Neural crest cell (in vitro differentiated cells): ENCODE data around the gene TXNRD1. TPM values are rescaled to one million over a fixed set of nuclear protein-coding genes. Genes with fewer than 3 reads are reported as not detected.

ENCODE experiments used
- DNase-seq: peaks from one replicate; pipeline ENCODE4 v3.0.0; 2021; ENCODE audit warnings: low read depth, mixed read lengths, low spot score
- H3K27ac Mint-ChIP-seq: one replicate; pipeline ENCODE4 v1.8.0; 2021; ENCODE audit warnings: mild to moderate bottlenecking, mixed read lengths; ENCODE audit not compliant: unreplicated experiment
- H3K27me3 Mint-ChIP-seq: 2 replicates; pipeline ENCODE4 v1.8.0; 2021; ENCODE audit warnings: low read depth, mild to moderate bottlenecking, mixed read lengths
- H3K36me3 Mint-ChIP-seq: 2 replicates; pipeline ENCODE4 v1.8.0; 2021; ENCODE audit warnings: low read depth, mild to moderate bottlenecking, mixed read lengths
- H3K4me1 Mint-ChIP-seq: 2 replicates; pipeline ENCODE4 v1.8.0; 2021; ENCODE audit warnings: mixed read lengths
- H3K4me3 Mint-ChIP-seq: one replicate; pipeline ENCODE4 v1.8.0; 2021; ENCODE audit warnings: mild to moderate bottlenecking, mixed read lengths
- H3K9me3 Mint-ChIP-seq: 2 replicates; pipeline ENCODE4 v1.8.0; 2021; ENCODE audit warnings: mixed read lengths
- total RNA-seq: library from RNA; stranded (reverse); gene quantifications from 2 replicates; pipeline ENCODE4 v1.2.1, GENCODE V29; 2021
- TF ChIP-seq, protein P1 (sequence below): fragments of 200-600 bp; sonication (generic); conservative IDR thresholded peaks from 2 replicates; pipeline ENCODE4 v1.5.0; 2021; ENCODE audit warnings: antibody characterized with exemption, mild to moderate bottlenecking

The TXNRD1 gene
- total RNA-seq, 1 donor from 2014 or later, result 105 TPM

DNA sequence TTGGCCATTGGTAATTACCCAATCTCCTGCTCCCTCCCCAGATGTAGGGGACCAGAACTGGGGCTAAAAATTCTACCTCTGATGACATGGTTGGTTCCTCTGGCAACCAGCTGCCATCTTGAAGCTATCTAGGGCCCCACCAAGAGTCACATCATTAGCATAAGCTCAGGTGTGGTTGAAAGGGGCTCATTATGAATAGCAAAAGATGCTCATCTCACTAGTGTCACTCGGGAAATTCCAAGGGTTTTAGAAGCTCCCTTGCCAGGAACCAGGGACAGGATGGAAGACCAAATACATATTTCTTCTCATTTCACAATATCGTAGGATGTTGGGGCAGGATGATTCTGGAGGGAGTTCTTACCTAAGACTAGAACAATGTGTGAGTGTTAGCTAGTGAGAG lies 126.6 kb downstream of the TXNRD1 start:
- H3K9me3 Mint-ChIP-seq, result no peaks in the 10 kb centered on the region
- no peak overlapping the region for H3K4me3 Mint-ChIP-seq
- H3K36me3 Mint-ChIP-seq, result peaks cover 8% of the 10 kb centered on the region

DNA sequence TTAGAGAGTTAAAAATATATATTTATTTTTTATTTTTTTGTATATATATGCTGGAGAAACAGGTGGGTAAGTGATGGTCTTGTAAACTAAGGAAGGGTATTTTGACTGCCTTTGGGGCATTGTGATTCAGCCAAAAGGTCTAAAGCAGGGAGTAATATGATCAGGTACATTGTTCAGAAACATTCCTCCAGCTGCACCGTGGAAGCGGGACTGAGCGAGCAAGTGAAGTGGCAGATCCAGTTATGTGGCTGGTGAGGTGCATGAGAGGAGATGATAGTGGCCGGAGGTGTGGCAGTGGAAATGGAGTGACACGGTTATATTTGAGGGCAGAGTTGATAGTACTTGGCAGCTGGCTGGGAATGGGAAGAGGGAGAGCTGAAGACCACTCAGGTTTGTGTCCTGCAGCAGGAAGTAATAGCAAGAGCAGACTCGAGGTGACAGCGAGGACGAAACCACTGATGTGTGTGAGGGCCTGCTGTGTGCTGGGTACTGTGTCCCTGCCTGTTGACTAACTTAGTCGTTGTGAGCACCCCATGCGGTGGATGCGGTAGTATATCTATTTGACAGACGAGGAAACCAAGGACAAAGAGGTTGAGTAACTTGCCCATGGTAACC lies 127.2 kb downstream of the TXNRD1 start:
- DNase-seq, result no peak
- TF ChIP-seq, protein P1, sequence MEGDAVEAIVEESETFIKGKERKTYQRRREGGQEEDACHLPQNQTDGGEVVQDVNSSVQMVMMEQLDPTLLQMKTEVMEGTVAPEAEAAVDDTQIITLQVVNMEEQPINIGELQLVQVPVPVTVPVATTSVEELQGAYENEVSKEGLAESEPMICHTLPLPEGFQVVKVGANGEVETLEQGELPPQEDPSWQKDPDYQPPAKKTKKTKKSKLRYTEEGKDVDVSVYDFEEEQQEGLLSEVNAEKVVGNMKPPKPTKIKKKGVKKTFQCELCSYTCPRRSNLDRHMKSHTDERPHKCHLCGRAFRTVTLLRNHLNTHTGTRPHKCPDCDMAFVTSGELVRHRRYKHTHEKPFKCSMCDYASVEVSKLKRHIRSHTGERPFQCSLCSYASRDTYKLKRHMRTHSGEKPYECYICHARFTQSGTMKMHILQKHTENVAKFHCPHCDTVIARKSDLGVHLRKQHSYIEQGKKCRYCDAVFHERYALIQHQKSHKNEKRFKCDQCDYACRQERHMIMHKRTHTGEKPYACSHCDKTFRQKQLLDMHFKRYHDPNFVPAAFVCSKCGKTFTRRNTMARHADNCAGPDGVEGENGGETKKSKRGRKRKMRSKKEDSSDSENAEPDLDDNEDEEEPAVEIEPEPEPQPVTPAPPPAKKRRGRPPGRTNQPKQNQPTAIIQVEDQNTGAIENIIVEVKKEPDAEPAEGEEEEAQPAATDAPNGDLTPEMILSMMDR, result no peak
- no peaks in the 10 kb centered on the region for H3K9me3 Mint-ChIP-seq
- peaks cover 8% of the 10 kb centered on the region for H3K36me3 Mint-ChIP-seq
- peak overlapping the region; percentile 31 for H3K27ac Mint-ChIP-seq
- peaks cover 8% of the 10 kb centered on the region for H3K4me1 Mint-ChIP-seq
- no peak overlapping the region for H3K4me3 Mint-ChIP-seq
- no peaks in the 10 kb centered on the region for H3K27me3 Mint-ChIP-seq

More for the DNA sequence above, 126.6 kb downstream of the TXNRD1 start:
- H3K4me1 Mint-ChIP-seq, result peaks cover 8% of the 10 kb centered on the region
- no peak for DNase-seq
- H3K27me3 Mint-ChIP-seq, result no peaks in the 10 kb centered on the region
- TF ChIP-seq, protein P1, result no peak
- H3K27ac Mint-ChIP-seq, result no peak overlapping the region

DNA sequence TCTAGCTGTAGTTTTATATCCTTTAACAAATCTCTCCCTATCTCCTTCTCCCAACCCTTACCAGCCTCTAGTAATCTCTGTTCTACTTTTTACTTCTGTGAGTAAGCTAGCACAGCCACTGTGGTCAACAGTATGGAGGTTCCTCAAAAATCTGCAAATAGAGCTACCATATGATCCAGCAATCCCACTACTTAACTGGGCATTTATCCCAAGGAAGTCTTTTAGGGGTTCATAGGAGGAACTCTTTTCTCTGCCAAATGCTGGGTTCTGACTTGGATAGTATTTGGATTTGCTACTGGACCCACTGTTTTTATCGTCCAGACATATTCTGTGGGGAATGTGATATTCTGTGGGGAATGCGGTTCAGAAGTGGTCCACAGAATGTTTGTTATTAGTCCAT lies 129.1 kb downstream of the TXNRD1 start:
- no peak overlapping the region for H3K27ac Mint-ChIP-seq
- H3K27me3 Mint-ChIP-seq, result no peaks in the 10 kb centered on the region
- DNase-seq, result no peak
- H3K4me1 Mint-ChIP-seq, result peaks cover 8% of the 10 kb centered on the region
- TF ChIP-seq, protein P1, result no peak
- H3K9me3 Mint-ChIP-seq, result no peaks in the 10 kb centered on the region
- H3K36me3 Mint-ChIP-seq, result peaks cover 12% of the 10 kb centered on the region
- no peak overlapping the region for H3K4me3 Mint-ChIP-seq

DNA sequence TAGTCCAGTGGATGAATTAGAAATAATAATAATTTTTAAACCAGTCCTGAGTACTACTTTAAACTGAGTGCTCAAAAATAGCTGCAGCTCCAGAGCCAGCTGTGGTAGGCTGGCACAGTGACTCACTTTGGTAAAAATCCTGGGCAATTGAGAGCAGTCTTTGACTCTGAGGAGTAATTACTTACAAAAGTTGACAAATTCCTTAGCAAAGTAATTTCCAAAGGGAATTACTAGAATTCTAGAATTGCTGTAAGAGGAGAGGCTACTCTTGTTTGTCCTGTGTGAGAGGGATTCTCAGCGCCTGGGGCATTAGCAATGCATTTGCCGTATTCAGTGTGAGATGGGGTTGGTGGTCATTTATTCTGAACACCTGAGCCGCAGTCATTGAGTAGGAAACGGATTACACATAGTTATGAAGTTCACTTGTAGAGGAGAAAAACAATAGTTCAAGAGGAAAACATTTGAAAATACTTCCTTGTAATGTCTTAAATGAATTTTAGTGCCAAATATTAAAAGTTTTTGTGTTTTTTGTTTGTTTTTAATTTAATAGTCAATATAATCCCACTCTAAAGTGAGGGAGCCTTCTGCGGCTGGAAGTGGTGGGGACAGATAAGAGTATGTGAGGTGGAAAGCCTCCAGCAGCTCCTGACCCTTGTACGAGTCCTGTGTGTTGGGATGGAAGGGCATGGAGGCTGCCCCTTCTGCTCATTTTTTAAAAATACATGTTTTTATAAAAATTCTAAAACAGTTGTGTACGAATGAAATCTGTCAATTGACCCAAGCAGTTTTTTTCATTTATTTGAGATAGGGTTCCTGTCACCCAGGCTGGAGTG lies 129.9 kb downstream of the TXNRD1 start:
- no peak for DNase-seq
- no peaks in the 10 kb centered on the region for H3K27me3 Mint-ChIP-seq
- TF ChIP-seq, protein P1, result no peak
- no peaks in the 10 kb centered on the region for H3K9me3 Mint-ChIP-seq
- no peak overlapping the region for H3K27ac Mint-ChIP-seq
- peaks cover 12% of the 10 kb centered on the region for H3K36me3 Mint-ChIP-seq
- no peak overlapping the region for H3K4me3 Mint-ChIP-seq
- peaks cover 5% of the 10 kb centered on the region for H3K4me1 Mint-ChIP-seq

DNA sequence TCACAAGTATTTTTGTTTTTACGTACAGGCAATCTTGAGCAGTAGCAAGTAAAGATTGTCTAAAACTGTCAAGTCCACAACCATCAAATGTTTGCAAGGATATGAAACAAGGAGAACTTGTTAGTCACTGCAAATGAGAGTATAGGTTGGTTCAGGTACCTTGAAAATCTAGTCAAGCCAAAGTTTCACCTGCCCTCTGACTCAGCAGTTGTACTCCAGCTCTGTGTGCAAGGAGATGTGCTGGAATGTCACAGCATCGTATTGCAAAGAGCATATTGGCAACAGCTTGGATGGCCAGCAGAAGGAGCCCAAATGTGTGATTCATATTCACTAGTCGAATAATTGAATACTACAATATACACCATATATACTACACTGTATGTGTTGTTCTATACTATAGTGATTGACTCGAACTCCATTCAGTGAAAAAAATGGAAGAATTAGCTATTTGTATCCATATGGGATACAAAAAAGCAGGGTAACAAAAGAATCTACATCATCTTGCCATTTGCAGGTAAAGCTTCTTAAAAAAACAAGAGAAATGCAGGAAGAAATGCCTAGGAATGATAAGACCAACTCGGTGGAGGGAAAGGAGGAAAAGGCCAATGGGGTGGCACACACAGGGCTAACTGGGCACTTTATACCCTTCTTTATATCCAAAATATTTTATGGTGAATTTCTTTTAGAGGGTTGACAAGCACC lies 131.9 kb downstream of the TXNRD1 start:
- TF ChIP-seq, protein P1, result no peak
- Mint-ChIP-seq H3K27ac (no peak overlapping the region), H3K9me3 (no peaks in the 10 kb centered on the region)

More for the DNA sequence above, 131.9 kb downstream of the TXNRD1 start:
- peaks cover 8% of the 10 kb centered on the region for H3K36me3 Mint-ChIP-seq
- no peaks in the 10 kb centered on the region for H3K4me1 Mint-ChIP-seq
- no peak overlapping the region for H3K4me3 Mint-ChIP-seq
- no peak for DNase-seq
- no peaks in the 10 kb centered on the region for H3K27me3 Mint-ChIP-seq
